Activated CD8-positive, alpha-beta memory T cell treated with anti-CD3 and anti-CD28 coated beads for 1 hour (primary cell): ENCODE measurements around the gene MADD.
"Not testable (repeated sequence)": the region's sequence is repeated elsewhere in the genome, so short reads cannot be mapped to it uniquely, and the experiment has no call there.

Experiments used
- DNase-seq, 2 donors: peaks; one replicate each; pipeline ENCODE4 v3.0.0-alpha.2; 2020; ENCODE audit warnings: low read depth in 1 of 2; ENCODE audit errors: extremely low read depth in 1 of 2

The MADD gene

DNA sequence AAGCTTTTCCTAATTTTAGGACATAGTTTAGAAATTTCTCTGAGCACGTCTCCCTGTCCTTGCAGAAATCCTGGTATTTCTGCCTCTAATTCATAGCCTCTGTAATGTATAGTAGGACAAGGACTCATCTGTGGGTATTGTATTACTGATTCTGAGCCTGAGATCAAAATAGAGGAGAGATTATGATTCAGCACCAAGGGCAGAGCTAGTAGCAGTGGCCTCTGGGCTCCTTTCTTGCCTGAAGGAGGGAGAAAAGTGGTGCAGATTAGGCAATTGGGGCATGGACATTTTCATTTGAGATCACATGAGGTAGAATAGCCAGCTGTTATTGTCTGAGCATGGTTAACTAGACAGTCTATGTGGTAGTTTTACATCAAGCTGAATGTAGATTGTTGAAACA is 2.8 kb downstream of the MADD start:
- no peak for DNase-seq

DNA sequence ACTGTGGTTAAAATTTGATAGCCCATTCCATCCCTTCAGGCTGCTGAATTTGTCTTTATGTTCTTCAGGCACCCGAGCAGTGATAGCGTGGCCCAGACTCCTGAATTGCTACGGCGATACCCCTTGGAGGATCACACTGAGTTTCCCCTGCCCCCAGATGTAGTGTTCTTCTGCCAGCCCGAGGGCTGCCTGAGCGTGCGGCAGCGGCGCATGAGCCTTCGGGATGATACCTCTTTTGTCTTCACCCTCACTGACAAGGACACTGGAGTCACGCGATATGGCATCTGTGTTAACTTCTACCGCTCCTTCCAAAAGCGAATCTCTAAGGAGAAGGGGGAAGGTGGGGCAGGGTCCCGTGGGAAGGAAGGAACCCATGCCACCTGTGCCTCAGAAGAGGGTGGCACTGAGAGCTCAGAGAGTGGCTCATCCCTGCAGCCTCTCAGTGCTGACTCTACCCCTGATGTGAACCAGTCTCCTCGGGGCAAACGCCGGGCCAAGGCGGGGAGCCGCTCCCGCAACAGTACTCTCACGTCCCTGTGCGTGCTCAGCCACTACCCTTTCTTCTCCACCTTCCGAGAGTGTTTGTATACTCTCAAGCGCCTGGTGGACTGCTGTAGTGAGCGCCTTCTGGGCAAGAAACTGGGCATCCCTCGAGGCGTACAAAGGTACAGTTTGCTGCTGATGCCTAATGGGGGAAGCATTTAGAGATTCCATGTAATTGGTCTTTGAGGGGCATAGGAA is 4.7 kb downstream of the MADD start:
- no peak for DNase-seq

DNA sequence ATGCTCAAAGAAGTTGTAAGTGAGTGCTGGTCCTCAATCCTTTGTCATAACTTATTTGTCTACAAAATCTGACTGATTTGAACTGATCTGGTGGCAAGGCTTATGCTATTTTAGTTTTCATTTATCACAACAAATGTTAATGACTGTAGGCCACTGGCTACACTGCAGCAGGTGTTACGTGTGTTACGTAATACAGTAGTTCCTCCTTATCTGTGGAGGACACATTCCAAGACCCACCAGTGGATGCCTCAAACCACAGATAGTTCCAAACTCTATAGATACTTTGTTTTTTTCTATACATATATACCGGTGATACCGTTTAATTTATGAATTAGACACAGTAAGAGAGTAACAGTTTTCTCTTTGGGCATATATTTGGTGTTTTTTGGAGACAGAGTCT is 7.0 kb downstream of the MADD start:
- DNase-seq, result no peak

DNA sequence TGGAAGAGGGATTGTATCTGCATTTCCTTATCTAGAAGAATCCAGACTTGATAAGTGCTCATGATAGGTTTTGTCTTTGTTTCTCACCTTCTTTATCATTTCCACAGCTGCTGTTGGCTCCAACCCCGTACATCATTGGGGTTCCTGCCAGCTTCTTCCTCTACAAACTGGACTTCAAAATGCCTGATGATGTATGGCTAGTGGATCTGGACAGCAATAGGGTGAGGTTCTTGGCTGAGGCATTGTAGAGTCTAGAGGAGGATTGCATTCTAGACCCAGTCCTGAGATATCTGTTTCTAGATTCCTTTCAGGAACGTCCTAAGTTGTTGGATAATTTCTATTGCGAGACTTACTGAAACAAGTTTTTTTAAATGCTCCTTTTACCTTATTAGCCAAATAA is 8.1 kb downstream of the MADD start:
- no peak for DNase-seq

DNA sequence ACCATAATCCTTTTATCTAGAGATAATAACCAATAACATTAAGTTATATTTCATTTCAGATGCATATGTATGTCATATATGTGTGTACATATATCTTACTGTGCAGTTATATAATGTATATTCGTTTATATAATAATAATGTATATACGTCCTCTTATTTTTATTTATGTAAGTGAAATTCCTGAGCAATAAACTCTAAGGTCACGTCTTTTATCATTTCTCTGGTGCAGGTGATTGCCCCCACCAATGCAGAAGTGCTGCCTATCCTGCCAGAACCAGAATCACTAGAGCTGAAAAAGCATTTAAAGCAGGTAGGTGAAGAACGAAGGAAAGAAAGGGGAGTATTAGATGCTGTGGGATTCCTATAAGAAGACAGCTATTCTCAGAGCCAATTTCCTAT is 8.8 kb downstream of the MADD start:
- no peak for DNase-seq

DNA sequence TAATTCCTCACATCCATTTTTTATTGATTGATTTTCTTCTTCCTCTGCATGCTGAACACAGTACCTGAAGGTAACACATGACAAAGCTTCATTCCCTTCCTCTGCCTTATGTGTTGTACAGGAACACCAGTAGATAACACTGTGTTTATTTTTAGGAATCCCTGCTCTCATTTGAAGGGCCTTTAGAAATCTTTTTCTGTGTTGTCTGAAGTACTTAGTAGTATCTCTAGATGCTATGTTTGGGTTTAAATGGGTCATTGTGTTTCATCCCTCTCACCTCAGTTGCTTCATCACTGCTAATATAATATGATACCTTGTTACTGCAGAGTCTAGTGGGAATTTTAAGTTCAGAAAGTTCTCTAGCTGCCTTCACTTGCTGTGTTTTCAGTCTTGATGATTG is 10.2 kb downstream of the MADD start:
- DNase-seq, result no peak

DNA sequence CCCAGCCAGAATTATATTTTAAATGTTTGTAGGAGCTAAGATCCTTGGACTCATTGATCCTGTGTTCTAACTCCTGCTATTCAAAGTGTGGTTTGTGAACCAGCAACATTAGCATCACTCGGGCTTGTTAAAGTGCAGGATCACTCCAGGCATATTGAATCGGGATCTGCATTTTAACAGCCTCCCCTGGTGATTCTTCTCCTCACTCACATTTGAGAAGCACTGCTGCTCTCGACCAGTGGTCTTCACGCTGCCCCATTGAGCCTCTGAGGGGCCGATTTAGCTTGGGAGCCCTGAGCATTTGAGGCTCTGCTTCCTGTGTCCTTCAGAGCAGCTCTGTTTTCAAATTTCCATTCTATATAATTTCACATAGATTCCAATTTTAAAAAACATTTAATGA is 10.9 kb downstream of the MADD start:
- DNase-seq, result no peak

DNA sequence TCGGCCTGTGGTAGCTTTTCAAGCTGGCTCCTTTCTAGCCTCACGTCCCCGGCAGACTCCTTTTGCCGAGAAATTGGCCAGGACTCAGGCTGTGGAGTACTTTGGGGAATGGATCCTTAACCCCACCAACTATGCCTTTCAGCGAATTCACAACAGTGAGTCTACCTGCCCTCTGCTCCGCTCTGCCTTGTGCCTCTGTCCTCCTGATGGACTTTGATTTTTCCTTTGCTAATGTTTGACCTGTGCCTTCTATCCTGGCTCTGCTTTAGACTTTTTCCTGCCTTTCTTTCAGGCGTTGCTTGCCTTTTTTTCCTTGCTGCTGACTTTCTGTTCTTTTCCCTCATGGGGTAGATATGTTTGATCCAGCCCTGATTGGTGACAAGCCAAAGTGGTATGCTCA is 12.5 kb downstream of the MADD start:
- DNase-seq, result no peak

DNA sequence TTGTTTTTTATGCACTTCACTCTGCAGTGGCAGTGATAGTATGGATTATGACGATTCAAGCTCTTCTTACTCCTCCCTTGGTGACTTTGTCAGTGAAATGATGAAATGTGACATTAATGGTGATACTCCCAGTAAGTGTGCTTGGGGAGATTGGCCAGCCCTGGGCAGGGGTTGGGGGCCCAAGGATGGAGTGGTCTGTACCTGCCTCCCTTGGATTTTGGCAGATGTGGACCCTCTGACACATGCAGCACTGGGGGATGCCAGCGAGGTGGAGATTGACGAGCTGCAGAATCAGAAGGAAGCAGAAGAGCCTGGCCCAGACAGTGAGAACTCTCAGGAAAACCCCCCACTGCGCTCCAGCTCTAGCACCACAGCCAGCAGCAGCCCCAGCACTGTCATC is 14.2 kb downstream of the MADD start:
- no peak for DNase-seq

DNA sequence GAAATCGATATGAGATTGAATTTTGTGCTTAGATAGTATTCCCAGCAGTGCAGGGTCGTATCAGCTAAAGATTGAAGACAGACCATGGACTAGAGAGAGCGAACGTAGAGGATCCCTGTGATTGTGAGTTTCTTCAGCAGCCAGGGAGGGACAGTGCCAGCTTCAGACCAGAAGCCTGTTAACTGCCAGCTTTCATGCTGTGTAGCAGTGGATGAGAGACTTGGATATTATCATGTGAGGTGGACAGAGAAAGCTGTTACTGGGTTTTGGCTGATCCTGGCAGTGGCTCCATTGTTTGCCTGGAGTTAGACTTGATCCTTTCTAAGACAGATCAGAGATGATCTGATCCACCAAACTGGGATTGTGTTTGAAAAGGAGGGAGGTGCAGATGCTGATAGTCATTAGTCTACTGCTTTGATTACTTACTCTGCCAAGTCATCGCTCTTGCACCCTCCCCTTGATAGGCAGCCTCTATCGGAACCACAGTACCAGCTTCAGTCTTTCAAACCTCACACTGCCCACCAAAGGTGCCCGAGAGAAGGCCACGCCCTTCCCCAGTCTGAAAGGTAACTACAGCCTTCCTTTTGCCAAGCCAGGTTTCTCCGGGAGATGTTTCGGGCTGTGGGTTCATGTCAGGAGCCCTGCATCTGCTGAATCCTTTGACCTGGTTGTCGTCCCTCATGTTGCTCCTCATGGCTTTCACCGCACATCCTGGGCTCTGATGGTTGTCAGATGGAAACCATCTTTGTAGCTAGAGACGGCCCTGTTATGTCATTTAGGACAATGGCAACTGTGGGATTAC is 16.2 kb downstream of the MADD start:
- DNase-seq, result no peak

DNA sequence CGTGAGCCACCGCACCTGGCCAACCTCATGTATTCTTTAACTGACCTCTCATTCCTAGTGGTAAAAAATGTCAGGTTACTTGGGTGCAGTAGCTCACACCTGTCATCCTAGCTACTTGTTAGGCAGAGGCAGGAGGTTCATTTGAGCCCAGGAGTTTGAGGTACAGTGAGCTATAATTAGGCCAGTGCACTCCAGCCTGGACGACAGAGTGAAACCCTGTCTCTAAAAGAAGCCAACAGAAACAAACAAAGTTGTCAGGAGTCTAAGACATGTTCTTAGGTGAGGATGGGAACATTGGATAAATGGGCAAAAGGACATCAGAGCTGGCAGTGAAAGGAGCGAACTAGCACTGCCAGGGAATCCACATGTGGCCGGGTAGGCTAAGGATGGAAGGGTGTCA is 18.1 kb downstream of the MADD start:
- DNase-seq, result no peak

DNA sequence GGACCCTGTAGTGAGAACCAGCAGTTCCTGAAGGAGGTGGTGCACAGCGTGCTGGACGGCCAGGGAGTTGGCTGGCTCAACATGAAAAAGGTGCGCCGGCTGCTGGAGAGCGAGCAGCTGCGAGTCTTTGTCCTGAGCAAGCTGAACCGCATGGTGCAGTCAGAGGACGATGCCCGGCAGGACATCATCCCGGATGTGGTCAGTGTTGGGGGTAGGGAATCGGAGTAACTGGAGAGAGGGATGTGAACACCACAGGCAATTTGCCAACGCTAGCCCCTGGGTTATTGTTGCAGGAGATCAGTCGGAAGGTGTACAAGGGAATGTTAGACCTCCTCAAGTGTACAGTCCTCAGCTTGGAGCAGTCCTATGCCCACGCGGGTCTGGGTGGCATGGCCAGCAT is 19.9 kb downstream of the MADD start:
- no peak for DNase-seq

DNA sequence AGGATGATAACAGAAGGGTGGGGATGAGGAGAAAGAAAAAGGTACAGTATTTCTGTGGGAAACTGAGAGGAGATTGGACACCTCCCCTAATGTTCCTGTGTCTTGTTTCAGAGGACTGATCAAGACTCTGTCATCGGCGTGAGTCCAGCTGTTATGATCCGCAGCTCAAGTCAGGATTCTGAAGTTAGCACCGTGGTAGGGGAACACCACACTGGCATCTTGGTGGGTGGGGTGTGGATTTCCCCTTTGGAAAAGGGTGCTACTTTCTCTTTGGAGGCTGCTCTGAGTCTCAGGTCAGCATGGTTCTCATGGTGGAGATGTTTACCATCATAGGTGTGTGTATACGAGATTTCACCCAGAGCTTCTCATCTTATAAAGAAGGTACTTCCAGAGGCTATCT is 25.5 kb downstream of the MADD start:
- no peak for DNase-seq

DNA sequence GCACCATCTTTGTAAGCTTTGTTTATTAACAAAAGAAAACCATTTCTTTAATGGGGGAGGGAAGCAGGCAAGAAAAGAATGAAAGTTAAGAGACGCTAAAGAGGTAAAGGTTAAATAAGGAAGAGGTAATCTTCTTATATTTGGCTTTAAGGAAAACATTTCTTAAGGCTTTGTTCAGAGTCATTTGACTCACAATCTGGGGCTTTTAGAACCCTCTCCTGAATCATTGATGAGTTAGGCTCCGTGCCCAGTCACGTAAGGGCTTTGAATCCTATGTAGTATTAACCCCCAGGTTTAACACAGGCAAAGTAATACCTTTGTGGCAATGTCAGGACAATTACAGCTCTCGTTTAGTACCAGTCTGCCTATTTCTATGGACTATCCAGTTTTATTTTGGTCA is 26.1 kb downstream of the MADD start:
- no peak for DNase-seq

DNA sequence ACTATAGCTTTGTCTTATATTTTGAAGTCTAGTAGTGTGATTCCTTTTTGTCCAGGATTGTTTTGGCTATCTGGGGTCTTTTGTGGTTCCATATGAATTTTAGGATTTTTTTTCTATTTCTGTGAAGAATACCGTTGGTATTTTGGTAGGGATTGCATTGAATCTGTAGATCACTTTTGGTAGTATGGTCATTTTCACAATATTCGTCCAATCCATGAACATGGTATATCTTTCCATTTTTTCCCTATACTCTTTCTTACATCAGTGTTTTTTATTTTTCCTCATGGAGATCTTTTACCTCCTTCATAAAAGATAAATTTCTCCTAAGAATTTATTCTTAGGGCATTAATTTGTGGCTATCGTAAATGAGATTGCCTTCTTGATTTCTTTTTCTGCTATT is 29.1 kb downstream of the MADD start:
- DNase-seq, result no peak

DNA sequence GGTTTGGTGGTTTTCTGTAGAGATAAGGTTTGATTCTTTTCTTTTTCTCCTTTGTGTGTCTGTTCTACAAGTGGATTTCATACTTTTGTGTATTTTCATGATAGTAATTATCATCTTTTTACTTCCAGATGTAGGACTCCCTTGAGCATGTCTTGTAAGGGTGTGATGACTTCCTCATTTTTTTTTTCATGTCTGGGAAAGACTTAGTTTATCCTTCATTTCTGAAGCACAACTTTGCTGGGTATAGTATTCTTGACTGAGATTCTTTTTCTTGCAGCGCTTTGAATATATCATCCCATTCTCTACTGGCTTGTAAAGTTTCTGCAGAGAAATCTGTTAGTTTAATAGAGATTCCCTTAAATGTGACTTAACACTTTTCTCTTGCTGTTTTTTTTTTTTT is 32.9 kb downstream of the MADD start:
- no peak for DNase-seq

DNA sequence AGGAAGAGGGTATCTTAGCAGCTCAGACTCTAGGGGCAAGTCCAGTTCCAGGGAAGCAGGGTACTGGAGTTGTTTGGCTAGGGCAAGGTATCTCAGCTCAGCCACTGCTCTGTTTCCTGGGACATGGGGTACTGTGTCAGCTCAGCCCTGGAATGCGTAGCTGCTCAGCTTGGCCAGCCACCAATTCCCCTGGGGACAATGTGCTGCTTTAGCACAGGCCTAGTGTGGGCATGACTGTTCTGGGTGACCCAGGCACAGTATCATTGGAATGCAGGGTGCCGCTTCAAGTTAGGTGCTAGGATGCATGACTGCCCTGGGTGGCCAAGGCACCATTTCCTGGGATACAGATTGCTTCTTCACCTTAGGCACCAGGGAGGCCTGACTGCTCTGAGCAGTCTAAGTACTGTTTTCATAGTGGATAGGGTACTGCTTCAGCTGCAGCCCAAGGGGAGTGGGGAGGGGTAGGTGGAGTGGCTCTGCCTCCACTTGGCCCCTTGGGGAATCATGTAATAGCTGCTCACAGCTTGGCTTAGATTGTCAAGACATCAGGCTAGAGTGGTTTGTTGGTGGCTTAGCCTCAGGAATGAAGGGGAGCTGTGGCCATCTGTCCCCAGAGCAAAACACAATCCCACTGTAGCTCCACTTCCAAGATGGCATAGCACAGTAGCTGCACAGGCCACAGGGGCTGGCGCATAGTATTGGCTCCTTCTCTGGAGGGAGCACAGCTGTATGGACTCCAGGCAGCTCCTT is 36.0 kb downstream of the MADD start:
- DNase-seq, result no peak

DNA sequence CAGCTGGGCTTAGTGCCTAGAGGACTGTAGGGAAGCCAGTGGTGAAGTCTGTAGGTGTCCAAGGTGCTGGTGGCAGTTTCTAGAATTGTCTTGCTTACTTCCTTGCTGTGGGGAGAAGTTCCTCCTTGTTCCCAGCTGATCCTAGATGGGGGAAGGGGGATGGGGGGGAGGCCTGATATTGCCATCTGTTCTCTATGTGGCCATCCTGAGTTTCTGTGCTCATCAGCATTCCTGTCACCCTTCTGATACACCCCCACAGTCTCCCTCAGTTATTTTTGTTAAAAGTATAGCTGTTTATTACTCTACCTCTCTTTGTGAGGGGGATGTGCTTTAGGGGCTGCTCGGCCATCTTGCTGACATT is 36.5 kb downstream of the MADD start:
- DNase-seq, result no peak

DNA sequence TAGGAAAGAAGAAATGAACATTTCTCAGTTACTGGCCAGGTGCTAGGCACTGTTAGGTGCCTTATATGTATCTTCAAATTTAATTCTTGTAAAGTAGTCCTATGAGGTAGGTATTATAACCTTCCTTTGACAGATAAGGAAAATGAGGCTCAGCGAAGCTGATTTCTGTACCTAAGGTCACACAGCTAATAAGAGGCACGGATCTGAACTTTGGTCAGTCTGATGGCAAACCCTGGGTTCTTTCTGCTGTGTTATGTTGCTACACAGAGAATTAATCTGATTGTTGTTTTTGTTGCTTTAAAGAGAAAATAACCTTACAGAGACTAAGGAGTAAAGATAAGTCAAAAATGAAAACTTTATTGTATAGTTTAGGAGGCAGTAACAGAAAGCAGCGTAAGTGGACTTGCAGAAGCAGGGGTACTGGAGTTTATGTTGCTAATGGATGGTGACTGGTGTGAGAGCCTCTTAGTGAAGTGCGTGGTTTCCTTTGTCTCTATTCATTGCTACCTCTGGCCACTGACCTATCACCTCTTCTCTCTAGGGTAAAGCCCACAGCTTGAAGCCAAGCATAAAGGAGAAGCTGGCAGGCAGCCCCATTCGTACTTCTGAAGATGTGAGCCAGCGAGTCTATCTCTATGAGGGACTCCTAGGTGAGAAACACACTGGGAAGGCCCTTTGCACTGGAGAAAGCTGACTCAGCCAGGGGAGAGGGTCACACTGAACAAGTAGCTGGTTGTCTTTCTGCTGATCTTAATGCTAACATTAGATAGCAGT is 38.3 kb downstream of the MADD start:
- DNase-seq, result no peak

DNA sequence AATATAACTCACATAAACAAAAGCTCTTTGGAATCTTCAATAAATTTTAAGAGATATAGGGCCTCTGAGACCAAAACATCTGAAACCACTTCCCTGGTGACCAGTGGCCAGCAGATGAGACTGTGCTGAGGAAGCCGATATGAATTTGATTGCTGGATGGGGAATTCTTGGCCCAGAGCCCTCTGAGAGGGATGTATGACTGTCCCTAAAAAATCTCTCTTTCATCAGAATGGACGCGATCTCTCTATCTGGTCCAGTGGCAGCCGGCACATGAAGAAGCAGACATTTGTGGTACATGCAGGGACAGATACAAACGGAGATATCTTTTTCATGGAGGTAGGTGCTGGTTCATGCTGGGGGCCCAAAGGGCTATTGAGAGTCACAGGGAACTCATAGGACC is 45.1 kb downstream of the MADD start:
- DNase-seq, result no peak

DNA sequence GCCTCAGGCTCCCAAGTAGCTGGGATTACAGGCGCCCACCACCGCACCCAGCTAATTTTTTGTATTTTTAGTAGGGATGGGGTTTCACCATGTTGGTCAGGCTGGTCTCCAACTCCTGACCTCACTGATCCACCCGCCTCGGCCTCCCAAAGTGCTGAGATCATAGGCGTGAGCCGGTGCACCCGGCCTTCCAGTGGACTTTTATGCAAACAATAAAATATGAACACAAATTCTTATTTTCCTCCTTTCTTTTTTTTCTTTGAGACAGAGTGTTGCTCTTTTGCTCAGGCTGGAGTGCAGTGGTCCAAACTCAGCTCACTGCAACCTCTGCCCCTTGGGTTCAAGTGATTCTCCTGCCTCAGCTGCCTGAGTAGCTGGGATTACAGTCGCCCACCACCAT is 46.6 kb downstream of the MADD start:
- not testable (repeated sequence) for DNase-seq
